ENCODE measurements around the gene NUP58.

NUP58 gene, protein sequence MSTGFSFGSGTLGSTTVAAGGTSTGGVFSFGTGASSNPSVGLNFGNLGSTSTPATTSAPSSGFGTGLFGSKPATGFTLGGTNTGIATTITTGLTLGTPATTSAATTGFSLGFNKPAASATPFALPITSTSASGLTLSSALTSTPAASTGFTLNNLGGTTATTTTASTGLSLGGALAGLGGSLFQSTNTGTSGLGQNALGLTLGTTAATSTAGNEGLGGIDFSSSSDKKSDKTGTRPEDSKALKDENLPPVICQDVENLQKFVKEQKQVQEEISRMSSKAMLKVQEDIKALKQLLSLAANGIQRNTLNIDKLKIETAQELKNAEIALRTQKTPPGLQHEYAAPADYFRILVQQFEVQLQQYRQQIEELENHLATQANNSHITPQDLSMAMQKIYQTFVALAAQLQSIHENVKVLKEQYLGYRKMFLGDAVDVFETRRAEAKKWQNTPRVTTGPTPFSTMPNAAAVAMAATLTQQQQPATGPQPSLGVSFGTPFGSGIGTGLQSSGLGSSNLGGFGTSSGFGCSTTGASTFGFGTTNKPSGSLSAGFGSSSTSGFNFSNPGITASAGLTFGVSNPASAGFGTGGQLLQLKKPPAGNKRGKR

DNA sequence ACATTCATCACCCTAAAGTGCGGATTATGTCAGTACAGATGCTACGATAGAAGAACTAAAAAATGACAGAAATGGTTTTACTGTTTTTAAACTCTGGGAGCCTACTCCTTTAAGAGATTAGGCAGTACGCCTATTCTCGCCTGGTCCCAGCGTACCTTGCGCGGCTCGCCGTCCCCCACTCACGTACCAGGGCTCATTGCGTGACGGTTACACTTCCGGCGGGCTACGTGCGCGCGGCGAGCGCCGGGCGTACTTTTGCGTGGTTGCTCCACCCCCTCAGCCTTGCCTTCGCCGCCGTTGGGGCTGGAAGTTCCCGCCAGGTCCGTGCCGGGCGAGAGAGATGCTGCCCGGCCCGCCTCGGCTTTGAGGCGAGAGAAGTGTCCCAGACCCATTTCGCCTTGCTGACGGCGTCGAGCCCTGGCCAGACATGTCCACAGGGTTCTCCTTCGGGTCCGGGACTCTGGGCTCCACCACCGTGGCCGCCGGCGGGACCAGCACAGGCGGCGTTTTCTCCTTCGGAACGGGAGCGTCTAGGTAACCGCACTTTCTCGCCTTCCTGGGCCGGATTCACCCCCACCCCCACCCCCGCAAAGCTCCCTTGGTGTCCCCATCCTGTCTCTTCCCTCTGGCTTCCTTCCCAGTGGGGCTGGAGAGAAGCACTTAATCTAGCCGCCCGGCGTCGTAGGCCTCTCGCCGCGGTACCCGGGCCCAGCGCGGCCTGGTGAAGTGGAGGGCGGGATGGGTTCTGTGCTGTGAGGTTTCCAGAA is at the start of gene NUP58:
Gene NUP58 (plus strand): TSS at position 279 of the 767 bp plus-strand sequence. CDS start 149 bp downstream, at position 428.
- H3K4me3 ChIP-seq (ENCODE audit: low read depth, low read length), result peak within 1 kb of the TSS; percentile 93
- CTCF ChIA-PET, result interaction anchor here (0.8 to 6.5 kb wide), 5 partner anchors 10 to 74 kb away, joined by 3 to 75 read pairs (median 4); partner anchors contain the start of gene MTMR6
- DNase-seq (ENCODE audit: low read depth, low spot score), result peak; percentile 71

DNA sequence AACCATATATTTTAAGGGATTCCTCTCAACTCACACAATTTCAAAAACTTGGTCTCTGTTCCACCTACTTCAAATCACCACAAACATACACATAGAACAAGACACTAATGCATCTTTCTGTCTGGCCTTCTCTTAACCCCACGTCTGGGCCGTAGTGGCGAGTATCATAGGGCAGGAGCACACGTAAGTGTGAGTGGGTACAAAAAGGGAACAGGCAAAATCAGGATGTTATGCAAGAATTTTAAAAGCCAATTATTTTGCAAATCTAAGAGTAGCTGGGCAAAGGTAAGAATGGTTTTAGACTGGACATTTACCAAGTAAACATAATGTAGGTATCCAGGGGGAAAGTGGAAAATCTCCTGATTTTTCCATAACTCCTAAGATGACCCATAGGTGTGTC is 49.2 kb upstream of the NUP58 start:
- no peak for DNase-seq (ENCODE audit: low read depth, low spot score)
- POLR2A ChIA-PET, result no interaction called here
- CTCF ChIA-PET, result interaction anchor here (1.1 kb wide), 2 partner anchors 11 to 53 kb away, joined by 3 read pairs; no protein-coding TSS in a partner anchor
- TF ChIP-seq, protein P1, sequence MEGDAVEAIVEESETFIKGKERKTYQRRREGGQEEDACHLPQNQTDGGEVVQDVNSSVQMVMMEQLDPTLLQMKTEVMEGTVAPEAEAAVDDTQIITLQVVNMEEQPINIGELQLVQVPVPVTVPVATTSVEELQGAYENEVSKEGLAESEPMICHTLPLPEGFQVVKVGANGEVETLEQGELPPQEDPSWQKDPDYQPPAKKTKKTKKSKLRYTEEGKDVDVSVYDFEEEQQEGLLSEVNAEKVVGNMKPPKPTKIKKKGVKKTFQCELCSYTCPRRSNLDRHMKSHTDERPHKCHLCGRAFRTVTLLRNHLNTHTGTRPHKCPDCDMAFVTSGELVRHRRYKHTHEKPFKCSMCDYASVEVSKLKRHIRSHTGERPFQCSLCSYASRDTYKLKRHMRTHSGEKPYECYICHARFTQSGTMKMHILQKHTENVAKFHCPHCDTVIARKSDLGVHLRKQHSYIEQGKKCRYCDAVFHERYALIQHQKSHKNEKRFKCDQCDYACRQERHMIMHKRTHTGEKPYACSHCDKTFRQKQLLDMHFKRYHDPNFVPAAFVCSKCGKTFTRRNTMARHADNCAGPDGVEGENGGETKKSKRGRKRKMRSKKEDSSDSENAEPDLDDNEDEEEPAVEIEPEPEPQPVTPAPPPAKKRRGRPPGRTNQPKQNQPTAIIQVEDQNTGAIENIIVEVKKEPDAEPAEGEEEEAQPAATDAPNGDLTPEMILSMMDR (IDR thresholded peaks at IDR 0.05; ENCODE audit: insufficient read depth, low read length, missing control alignments), result no peak
- no peak overlapping the region for H3K4me3 ChIP-seq (ENCODE audit: low read depth, low read length)

More for the DNA sequence above, at the start of gene NUP58:
- POLR2A ChIA-PET, result interaction anchor here (2.5 kb wide), 1 partner anchor 14 kb away, joined by 9 read pairs; the partner anchor contains the start of gene MTMR6
- TF ChIP-seq, protein P1 (IDR thresholded peaks at IDR 0.05; ENCODE audit: insufficient read depth, low read length, missing control alignments), result no peak

DNA sequence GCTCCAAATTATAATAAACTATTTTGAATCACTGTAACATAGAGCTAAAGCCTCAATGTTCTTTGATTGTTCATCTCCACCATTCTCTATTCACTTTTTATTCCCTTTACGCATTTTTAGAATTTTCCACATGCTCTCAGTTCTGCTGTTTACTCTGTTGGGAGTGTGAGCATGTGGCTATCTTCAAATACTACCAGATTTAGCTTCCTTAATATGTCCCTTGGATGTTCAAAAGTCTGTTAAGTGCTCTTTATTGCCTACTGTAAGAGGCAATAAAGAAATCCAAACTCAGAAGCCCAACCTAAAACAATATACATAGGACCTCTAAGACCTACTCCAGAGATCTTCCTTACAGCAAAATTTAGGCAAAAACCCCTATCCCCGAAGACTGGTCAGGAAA is 48.7 kb upstream of the NUP58 start:
- H3K4me3 ChIP-seq (ENCODE audit: low read depth, low read length), result no peak overlapping the region
- TF ChIP-seq, protein P1 (IDR thresholded peaks at IDR 0.05; ENCODE audit: insufficient read depth, low read length, missing control alignments), result no peak
- POLR2A ChIA-PET, result no interaction called here
- CTCF ChIA-PET, result interaction anchor here (1.1 to 3.2 kb wide), 4 partner anchors 12 to 52 kb away, joined by 3 to 12 read pairs (median 5); no protein-coding TSS in a partner anchor
- no peak for DNase-seq (ENCODE audit: low read depth, low spot score)

DNA sequence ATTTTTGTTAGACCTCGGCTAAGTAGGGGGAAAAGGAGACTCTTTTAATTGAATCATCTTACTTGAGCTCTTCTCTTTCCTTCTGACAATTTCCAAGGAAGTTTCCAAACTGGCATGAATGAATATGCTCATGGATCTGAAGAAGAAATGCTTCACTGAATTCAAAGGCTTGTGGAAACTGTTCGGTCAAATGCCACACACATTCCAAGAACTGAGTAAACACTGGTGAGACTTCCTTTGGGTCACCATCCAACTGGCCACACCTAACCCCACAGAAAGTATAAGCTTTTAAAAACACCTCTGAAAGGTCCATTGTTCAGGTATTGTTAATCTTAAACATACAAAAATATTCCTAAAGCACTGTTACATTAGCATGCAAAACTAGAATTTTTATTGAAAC is 47.7 kb upstream of the NUP58 start:
- DNase-seq (ENCODE audit: low read depth, low spot score), result no peak
- H3K4me3 ChIP-seq (ENCODE audit: low read depth, low read length), result no peak overlapping the region
- CTCF ChIA-PET, result interaction anchor here (1.3 to 3.2 kb wide), 3 partner anchors 20 to 34 kb away, joined by 4 to 12 read pairs (median 7); no protein-coding TSS in a partner anchor
- TF ChIP-seq, protein P1 (IDR thresholded peaks at IDR 0.05; ENCODE audit: insufficient read depth, low read length, missing control alignments), result no peak
- POLR2A ChIA-PET, result no interaction called here

DNA sequence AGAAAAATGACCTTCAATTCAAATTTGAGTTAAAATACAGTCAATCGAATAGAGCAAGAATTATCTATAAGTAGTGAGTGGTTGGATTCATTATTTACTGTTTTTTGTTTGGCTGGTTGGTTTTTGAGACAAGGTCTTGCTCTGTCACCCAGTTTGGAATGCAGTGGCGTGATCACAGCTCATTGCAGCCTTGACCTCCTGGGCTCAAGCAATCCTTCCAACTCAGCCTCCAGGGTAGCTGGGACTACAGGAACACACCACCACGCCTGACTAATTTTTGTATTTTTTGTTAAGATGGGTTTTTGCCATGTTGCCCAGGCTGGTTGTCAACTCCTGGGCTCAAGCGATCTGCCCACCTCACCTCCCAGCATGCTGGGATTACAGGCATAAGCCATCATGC is 39.2 kb upstream of the NUP58 start:
- POLR2A ChIA-PET, result no interaction called here
- DNase-seq (ENCODE audit: low read depth, low spot score), result no peak
- TF ChIP-seq, protein P1 (IDR thresholded peaks at IDR 0.05; ENCODE audit: insufficient read depth, low read length, missing control alignments), result no peak
- CTCF ChIA-PET, result no interaction called here
- no peak overlapping the region for H3K4me3 ChIP-seq (ENCODE audit: low read depth, low read length)
